ENCODE measurements around the gene SAPCD2. TPM values are rescaled to one million over a fixed set of nuclear protein-coding genes. Genes with fewer than 3 reads are reported as not detected.

The SAPCD2 gene
- total RNA-seq, 1 donor from 2014 or later: 5.8 TPM

DNA sequence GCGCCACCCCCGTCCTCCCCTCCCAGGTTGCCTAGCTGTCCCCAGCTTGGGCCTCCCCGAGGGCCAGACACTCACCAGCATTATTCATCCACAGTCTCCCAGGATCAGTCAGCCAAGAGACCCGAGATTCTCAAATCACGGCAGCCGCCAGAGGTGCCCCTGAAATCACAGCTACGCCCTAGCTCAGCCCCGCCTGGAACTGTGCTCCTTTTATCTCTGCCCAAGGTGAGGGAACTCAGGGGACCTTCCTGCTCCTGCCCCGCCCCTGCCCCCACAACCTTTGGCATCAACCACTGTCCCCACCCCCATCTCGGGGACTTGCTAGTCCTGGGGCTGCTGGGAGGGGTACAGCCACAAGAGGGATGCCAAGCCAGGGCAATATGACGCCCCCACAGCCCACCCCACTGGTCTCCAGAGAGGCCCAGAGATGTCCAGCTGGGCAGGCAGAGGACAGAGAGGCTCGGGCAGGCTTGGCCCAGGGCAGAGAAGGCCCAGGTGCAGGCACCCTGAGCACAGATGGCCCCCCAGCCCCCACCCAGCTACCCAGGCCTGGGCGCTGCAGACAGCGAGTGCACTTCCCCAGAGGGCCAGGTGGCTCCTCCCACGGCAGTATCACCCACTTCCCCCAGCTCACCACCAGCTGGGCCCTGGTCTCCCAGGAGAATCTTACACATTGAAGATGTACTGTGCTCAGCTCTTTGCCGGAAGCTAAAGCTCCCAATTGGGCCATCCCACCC, 38.3 kb downstream of the SAPCD2 start, which contains the start of gene FUT7:
Gene FUT7, minus strand, starts transcription at position 185 of the 737 bp plus-strand sequence. Its CDS starts 97 bp downstream, at position 88.
- no peak for DNase-seq

DNA sequence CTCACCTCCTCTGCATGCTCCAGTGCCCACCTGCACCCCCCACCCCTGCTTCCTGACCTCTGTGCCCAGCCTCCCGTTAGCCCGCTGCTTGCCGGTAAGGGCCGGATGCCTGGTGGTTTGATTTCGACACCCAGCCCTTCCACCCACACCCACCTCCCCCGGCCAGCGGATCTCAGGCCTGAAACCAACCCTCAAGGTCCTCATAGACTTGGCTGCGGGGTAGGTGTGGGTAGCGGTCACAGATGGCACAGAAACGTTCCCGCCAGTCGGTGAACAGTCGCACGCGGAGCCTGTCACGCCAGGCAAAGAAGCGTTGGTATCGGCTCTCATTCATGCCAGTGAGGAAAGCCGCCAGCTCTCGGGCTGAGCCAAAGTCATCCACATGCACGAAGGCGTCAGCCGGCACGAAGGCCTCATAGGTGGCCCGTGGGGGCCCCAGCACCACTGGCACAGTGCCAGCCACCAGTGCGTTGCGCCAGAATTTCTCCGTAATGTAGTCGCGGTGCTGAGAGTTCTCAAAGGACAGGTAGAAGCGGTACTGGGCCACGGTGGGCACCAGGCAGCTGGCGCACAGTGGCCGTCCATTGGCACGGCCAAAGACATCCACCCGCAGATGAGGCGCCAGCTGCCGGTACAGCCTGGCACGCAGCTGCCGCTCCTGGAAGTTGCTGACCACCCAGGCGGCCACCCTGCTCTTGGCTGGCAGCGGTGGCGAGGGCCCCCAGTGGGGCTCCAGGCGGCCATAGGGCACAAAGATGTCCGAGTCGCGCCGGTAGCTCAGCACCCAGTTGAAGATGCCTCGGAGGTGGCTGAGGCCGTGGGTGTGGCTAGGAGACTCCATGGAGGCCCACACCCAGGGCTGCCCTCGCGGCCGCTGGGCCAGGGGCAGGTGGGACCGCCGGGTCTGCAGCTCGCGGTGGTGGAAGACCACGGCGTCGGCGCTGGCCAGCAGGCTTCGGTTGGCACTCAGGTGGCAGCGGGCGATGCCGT, 39.5 kb downstream of the SAPCD2 start:
- DNase-seq: no peak

DNA sequence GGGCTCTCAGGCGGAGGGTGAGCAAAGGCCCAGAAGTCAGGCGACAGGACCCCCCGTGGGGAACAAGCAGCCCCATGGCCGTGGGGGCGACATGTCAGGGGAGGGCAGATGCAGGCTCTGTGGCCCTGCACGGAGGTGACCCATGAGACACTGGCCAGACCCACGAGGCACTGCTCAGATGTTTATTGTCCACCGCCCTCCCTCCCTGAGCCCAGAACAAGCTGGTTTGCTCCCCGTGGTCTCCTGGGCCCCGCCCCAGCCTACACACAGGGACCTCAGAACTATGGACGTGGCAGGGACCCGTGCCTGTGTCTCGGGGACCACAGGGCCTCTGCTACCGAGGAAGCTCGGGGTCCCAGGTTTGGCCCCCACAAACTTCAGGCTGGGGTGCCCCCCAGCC, 40.4 kb downstream of the SAPCD2 start:
- DNase-seq: no peak

DNA sequence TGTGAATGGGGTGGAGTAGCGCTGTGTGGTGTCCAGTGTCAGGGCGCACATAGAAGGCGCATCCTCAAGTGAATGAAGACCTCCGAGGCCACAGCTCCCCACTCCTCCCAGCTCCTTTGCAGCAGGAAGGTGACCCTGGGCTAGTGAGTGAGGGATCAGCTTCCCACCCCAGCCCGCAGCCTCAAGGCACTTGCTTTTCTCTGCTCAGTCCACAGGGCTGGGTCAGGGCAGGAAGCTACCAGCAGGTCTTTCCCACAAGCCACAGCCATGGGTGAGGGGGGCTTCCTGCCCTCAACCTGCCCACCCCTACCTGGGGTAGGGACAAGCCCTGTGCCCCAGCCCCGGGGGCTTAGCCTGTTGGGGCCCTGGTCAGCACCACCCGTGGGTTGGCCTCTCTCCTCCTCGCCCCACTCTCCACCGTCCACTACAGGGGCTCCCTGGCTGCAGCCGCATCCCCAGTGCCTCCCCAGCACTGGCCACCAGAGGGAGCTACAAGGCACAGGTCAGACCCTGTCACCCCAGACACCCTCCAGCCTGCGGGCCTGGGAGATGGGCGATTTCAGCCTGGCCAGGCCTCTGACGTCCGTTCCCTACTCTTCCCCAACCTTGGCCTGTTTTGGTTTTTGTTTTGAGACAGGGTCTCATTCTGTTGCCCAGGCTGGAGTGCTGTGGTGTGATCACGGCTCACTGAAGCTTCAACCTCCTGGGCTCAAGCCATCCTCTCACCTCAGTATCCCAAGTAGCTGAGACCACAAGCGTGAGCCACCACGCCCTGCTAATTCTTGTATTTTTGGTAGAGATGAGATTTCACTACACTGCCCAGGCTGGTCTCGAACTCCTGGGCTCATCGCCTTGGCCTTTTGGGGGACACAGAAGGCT, 41.1 kb downstream of the SAPCD2 start:
- DNase-seq: no peak

DNA sequence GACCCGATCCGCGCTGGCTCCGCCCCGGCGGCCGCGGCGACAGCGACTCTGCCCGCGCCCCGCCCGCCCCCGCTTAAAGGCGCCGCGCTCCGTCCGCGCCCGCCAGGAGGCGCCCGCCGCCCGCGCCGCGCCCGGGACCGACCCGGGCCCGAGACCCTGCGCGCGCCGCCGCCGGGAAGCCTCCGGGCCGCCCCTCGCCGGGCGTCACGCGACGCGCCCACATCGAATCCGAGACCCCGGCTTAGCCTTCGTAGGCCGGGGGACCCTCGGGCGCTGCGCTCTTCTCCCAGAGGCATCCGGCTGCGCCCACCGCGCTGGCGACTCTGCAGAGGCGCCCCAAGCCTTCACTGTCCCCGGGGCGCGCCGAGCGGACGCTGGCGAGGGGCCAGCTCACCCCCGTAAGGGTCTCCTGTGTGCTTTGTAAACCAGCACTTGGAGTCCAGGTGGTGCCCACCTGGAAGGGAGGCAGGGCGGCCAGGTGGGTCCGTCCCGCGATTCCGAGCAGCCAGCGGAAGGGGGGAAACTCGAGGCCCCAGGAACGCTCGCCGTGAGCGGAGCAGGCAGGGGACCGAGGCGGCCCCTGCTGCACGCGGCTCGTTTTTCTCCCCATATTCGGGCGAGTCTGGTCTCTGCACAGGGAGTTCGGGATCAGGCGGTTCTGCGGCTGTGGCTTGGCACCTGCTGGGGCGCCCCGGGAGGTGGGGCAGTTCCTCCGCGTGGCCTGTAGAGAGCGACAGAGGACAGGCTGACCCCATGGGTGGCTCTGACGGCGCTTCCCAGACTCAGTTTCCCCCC, 41.9 kb downstream of the SAPCD2 start:
- no peak for DNase-seq

DNA sequence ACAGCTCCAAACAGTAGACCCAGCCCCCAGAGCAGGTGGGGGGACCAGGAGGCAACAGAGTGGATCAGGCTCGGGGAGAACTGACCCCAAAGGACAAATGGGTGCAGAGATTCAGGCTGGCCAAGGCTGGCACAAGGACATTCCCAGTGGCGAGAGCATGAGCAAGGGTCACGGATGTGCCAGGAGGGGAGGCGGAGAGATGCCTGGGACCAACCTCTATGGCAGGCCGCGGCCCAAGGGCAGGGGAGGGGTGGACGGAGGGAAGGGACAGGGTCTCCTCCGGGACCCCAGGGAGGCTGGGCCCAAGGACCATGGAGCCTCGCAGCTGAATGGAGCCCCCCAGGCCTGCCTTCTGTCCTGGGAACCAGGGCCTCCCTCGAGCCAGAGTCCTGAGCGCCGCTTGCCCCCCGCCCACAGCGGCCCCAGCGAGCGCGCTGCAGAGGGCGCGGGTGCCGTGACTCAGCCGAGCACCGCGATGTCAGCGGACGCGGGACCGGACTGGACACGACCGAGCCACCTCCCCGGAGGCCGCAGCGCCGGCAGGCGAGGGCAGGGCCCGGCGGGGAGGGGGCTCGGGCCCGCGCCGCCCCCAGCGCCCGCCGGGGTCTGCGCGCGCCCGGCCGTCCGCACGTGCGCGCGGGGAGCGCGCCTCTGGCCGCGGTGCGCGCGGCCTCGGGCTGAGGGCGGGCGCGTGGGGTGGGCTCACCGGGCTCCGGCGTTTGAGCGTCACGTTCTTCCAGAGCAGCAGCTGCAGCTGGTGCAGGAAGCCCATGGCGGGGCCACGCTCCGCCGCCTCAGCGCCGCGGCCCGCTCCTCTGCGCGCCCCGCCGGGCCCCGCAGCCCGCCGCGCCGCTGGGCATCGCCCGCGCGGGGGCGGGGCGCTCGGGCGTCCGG, 42.7 kb downstream of the SAPCD2 start, which contains the start of gene ABCA2:
Gene ABCA2, minus strand, starts transcription at position 869 of the 894 bp plus-strand sequence. Its CDS starts 97 bp downstream, at position 772.
- DNase-seq: no peak

DNA sequence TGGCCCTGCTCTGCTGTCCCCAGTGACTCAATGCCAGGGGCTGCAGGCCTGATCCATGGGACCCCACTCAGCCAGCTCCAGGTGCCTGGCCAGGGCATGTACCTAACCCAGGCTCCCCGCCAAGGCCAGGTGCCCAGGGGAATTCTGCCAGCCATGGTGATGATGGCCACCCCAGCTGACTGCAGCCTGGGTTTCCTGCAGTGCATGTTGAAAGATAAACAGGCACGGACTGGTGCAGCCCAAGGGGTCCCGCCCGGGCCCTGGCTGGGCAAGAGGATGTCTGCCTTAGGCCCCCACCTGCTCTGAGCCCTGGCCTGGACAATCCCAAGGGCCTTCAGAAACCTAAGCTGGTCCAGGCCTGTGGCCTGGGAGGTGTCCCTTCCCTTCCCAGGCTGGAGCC, 43.5 kb downstream of the SAPCD2 start:
- no peak for DNase-seq

DNA sequence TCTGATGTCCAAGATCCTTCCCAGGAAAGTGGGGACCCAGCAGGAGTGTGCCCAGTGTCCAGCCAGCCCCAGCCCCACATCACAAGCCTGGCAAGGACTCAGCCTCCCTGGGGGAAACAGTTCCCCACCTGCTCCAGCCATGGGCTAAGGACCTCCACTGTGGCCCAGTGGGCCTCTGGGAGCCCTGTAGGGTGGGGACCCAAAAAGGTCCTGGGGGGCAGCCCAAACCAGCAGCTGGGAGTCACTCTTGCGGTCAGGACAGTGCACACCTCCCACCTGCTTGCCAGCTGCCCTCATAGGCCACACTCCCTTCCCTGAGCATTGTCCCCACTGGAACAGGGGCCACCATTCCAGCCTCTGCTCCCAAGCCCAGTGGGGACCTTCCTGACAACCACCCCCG, 44.0 kb downstream of the SAPCD2 start:
- DNase-seq: no peak

DNA sequence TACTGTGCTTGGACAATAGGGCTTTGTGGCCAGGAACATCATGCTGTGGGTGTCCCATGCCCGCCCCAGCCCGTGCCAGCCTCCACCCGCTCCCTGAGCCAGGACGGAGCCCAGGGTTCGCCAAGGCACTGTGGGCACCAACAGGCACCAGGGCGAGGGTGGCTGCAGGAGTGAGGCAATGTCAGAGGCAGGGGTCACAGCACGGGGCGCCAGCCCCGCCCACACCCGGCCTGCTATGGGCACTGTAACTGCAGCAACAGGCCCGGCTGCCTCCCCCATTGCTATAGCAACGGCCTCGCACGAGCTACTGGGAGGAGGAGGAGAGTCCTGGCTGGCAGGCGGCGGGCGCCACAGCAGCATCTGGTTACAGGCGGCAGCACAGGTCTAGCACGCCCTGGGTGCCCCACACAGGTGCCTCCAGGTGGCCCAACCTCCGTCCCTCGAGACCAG, 44.8 kb downstream of the SAPCD2 start:
- DNase-seq: no peak

DNA sequence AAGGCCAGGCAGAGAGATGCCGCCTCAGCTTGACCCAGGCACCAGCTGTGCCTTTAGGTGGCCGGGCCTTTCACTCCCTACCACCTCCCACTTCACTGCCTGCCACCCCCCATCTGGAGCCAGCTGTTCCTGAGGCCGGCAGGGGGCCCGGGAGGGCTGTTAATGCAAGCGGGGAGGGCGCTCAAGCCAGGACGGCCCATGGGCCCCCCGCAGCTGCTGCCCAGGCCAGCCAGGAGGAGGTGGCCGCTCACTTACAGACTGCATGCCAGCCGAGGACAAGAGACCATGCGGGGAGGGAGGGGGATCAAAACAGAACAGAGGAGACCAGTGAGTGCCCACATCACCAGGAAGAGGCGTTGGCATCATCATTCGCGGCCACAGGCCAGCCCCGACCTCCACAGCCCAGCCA, 46.8 kb downstream of the SAPCD2 start:
- DNase-seq: no peak

DNA sequence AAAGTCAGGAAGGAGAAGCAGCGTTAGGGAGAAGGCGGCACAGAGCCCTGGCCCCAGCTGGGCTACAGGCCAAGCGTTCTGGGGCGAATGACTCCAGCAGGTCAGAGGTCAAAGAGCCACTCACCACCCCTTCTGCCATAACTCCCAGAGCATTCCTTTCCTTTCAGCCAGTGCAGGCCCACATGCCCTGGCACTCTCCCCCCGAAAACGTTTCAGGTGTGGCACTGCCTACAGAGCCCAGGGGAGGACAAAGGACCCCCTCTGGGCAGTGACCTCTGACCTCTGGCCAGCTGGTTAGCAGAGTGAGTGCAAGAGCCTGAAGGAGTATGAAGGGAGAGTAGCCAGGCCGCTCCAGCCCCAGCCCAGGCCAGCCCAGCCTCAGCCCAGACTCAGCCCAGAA, 47.2 kb downstream of the SAPCD2 start:
- no peak for DNase-seq

DNA sequence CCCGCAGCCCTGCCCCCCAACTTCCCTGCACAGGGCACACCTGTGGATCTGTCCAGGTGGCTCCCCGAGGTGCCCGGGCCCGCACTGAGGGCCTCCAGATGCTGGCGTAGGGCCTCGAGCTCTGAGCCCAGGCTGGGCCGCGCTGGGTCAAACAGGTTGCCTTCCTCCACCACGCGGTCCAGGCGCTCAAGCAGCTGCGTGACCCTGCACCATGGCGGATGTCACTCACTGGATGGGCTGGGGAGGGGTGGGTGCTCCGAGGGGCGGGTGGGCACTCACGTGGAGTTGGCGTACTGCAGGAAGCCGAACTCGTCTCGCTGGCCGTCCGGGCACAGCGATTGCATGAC, 47.7 kb downstream of the SAPCD2 start:
- no peak for DNase-seq

DNA sequence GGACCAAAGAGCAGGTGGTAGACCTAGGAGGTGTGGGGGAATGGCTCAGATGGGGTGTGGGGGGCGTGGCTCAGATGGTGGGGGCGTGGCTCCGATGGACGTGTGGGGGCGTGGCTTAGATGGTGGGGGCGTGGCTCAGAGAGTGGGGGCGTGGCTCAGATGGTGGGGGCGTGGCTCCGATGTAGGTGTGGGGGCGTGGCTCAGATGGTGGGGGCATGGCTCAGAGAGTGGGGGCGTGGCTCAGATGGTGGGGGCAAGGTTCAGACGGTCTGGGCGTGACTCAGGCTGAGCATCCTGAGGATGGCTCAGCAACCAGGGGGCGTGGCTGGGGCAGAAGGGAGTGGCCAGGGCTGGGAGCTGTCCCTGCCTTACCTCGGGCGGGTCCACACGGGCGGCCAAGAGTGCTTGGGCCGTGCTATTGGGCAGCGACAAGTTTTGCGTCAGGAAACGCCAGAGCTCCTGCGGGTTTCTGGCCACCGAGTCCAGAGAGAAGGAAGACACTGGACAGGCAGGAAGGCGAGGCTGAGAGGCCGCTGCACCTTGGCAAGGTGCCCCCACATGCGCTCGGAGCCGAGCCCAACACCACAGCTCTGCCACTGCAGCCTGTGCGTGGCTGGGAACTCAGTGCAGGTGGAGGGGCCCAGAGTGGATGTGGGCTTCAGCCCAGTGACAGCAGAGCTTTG, 48.2 kb downstream of the SAPCD2 start:
- DNase-seq: no peak

DNA sequence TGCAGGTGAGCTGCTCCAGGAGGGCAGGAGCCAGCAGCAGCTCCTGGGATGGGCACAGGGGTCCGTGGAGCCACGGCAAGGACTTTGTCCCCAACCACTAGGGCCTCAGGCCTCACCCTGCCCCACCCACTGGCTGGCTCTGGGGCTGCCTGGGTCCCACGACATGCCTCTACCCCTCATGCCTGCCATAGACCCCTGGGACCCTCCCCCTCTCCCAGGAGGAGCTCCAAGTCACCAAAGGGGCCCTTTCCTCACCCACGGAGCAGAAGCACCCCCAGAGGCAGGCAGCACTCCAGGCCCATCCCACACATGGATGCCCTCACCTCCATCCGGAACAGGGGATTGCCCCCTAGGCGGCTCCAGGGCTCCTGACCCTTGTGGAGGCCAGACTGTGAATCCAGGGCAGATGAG, 48.8 kb downstream of the SAPCD2 start:
- DNase-seq: no peak

DNA sequence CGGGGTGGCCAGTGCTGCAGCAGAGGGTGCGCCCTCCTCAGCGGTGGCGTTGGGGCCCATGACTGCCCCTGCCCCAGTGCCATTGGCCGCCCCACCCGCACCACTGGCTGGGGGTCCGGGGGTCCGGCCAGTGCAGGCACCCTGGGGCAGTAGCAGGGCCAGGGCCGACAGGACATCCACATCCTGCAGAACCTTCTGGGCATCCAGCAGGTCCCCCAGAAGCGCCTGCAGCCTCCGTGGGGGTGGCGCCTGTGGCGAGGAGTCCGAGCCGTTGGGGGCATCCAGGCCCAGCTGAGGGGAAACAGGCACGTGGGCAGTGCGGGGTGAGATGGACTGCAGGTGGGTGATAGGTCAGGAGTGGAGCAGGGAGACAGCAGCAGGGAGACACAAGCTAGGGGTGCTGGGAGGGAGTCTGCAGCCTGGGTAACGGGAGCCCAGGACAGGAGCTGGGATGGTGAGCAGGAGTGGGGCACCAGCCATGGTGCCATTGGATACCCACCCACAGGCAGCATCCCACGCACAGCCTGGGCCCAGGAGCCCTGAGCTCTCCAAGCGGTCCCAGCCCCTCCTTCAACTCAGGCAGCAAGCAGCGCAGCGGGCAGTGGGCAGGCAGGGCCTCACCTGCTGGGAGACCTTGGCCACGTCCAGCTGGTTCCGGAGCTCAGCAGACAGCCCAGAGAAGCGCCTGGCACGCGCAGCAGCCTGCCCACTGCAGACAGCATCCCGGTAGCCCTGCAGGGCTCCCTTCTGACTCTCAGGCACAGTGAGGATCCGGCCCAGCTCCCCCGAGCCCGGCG, 49.4 kb downstream of the SAPCD2 start:
- DNase-seq: no peak

DNA sequence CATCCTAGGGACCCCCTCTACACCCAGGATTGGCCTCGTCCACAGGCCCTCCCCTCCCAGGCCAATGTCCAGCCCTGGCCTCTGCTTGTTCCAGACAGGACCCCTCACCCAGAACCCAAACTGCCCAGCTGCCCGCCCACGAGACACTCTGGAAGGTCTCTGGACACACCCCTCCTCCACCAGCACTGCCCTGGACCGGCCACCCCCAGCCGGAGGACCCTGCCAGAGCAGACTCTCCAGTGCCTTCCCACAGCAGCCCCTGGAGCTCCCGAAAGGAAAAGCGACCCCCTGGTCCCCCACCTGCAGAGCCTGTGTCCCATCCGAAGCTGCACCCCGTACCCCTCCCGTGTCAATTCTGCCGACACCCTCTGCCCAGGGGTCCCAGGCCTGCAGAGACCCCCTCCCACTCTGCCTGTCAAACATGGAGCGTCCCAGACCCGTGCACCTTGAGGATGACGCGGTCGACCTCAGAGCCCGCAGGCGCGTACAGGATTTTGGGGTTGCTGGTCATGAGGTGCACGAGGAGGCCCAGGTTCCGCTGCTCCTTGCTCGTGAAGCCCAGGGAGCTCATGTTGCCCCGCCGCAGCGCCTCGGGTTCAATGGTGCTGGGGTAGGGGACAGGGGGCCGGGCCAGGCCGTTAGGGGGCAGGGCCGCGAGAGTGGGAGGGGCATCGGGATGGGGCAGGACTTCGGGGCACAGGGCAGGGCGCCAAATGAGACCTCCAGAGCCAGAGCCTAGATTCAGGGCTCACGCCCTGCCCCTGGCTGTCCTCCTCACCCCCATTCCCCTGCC, 50.3 kb downstream of the SAPCD2 start:
- DNase-seq: no peak

DNA sequence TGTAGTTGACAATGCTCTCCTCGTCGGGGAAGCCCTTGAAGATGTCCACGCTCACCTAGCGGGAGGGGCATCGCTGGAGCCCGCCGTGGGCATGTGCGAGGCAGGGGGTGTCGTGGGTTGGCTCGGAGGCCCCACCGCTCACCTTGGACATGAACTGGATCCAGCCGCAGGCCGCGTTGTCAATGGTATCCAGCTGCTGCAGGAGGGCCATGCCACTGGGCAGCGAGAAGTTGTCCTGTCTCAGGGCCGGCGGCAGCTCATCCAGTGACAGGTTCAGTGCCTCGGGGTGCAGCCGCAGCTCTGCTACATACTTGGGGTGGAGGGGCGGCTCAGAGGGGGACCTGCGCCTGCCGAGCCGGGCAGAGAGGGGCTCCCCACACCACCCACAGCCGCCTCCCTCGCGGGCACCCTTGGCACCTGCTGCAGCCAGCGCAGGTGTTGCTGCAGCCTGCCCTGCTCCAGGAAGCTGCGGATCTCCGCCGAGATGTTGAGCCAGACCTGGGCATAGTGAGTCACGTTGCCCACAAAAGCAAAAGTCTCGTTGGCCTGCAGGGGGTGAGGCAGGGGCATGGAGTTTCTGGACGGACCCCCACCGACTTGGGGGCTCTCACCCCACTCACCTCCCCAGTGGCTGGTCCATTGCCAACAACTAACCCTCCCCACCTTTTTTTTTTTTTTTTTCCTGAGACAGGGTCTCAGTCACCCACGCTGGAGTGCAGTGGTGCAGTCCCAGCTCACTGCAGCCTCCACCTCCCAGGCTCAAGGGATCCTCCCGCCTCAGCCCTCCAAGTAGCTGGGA, 51.4 kb downstream of the SAPCD2 start:
- DNase-seq: no peak

Data from skin of body (tissue), 2 donors.